GM15510 (cell line): Measurements from ENCODE around the gene MAST2.

Source experiments
- POLR2A ChIP-seq: IDR thresholded peaks from 3 replicates; pipeline ENCODE4 v1.6.1; 2011; ENCODE audit warnings: borderline replicate concordance; ENCODE audit not compliant: insufficient read length; ENCODE audit errors: extremely low read depth

MAST2 gene

DNA sequence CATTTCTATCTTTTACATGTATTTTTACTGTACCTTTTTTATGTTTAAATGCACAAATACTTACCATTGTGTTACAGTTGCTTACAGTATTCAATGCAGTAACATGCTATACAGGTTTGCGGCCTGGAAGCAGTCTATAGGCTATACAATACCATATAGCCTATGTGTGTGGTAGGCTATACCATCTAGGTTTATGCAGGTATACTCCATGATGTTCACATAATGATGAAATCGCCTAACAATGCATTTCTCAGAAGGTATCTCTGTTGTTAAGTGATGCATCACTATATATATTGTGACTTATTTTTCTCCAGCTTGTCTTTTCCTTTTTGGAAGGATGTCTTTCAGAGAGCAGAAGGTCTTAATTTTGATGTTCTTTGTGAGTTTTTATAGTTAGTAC, 103.5 kb downstream of the MAST2 start:
- TF ChIP-seq POLR2A: no peak

DNA sequence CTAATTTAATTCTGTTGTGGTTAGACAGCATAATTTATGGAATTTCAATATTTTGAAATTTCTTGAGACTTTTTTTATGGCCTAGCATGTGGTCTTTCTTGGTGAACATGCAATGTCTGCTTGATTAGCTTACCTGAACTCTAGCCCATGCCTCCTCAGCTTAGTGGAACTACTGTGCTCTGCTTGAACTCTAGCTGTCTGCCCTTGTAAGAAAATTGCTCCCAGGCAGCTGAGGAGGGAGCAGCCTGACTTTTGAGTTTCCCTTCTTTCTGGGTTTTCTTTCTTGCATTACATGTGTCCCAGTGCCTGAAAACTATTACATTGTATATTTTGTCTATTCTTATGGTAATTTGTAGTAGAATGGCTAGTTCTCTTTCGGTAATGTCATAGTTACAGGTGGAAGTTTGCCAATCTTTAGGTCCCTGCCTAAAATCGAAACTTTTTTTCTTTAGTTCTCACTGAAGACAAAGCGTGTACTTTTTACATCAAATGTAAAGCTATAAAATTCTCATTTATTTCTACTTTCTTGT, 105.3 kb downstream of the MAST2 start:
- TF ChIP-seq POLR2A: no peak

GRCh38 chr1:45911634-45912033, 108.2 kb downstream of the MAST2 start:
- TF ChIP-seq POLR2A: no peak

- TF ChIP-seq POLR2A: no peak
Observed at GRCh38 chr1:45913183-45913683, 109.8 kb downstream of the MAST2 start.

- TF ChIP-seq POLR2A: no peak
Observed at GRCh38 chr1:45913731-45914501, 110.5 kb downstream of the MAST2 start.

- no peak for TF ChIP-seq POLR2A
Observed at GRCh38 chr1:45914836-45915235, 111.4 kb downstream of the MAST2 start.

DNA sequence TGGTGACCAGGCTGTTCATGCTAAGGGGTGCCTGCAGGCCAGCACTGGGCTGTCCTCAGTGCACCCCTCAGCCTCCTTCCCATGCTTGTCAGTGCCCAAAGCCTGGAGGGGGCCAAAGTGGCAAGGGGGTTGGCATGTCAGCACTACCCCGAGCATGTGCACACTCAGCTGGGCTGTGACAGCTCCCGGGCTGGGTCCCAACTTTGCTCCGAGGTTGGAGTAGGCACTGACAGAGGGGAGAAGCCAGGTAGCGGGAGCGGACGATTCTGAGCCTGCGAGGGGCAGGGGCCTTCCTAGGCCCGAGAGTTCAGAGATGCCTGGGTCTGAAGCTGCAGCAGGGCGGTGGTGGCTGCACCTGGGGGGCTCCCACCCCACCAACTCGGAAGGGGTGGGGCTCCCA, 119.0 kb downstream of the MAST2 start:
- TF ChIP-seq POLR2A: no peak

DNA sequence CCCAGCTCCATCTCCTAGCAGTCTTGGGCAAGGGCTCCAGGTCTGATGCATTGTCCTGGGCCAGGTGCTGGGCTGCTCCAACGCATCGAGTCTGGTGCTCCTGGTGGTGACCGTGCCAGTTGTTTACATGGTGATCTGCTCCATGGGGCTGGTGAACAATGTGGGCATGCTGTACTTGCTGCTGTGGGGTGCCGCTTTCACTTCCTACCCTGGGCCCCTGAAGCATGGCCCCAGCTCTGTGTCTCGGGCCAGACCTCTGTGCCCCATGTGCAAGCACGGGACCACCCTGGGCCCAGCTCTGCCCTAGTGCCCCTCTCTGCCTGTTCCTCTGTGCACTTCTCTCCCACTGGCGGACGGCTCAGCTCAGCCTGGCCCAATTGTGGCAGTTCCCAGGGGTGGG, 119.4 kb downstream of the MAST2 start:
- TF ChIP-seq POLR2A: no peak

GRCh38 chr1:45923343-45923742, 119.9 kb downstream of the MAST2 start:
- no peak for TF ChIP-seq POLR2A

DNA sequence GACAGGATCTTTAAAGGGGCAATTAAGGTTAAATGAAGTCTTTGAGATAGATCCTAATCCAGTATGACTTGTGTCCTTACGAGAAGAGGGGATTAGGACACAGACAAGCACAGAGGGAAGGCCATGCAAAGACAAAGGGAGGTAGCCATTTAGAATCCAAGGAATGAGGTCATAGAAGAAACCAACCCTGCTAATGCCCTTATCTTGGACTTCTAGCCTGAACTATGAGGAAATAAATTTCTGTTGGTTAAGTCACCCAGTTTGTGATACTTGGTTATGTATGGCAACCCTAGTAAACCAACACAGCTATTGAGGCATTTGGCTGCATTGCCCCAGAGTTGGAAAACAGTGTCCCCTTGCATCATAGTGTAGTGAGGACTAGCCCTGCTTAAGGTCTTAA, 121.3 kb downstream of the MAST2 start:
- no peak for TF ChIP-seq POLR2A

GRCh38 chr1:45925728-45926287, 122.4 kb downstream of the MAST2 start:
- no peak for TF ChIP-seq POLR2A

DNA sequence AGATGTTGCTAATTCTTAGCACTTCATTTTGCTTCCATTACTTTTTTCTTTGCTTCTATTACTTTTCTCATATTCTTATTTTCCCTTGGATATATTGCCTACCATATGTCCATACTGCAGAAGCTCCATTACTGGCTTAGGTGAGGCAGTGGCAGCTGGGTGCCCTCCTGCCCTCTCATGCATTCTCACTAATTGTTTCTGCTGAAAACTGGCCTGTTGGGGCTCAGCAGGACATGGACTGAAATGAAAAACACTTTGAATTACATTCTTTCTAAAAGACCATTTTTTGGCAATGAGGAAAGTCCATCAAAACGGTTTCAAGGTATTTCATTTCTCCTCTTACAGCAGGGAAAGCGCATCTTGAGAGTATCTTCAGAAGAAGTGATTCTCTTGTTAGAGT, 122.9 kb downstream of the MAST2 start:
- TF ChIP-seq POLR2A: no peak

DNA sequence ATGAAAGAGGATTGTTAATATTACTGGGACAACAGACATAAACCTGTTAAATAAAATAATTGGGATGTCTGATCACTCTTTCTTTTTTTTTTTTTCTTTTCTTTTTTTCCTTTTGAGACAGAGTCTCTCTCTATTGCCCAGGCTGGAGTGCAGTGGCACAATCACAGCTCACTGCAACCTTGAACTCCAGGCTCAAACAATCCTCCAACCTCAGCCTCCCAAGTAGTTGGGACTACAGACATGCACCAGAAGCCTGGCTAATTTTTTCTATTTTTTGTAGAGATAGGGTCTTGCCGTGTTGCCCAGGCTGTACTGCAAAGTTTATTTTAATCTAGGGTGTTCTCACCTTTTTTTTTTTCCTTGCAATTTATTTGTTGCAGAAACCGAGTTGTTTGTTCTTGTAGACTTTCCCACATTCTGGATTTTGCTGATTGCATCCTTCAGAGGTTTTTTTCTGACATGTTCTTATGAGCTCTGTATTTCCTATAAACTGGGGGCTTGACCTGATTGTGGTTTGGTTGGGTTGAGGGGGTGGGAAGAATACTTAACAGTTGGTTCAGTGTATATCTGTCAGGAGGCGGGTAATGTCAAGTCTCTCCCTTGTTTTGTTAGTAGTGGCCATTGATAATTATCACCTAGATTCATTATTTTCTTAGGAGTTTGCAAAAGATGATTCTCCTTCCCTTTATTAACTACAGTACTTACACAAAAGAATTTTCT, 125.2 kb downstream of the MAST2 start:
- TF ChIP-seq POLR2A: no peak

DNA sequence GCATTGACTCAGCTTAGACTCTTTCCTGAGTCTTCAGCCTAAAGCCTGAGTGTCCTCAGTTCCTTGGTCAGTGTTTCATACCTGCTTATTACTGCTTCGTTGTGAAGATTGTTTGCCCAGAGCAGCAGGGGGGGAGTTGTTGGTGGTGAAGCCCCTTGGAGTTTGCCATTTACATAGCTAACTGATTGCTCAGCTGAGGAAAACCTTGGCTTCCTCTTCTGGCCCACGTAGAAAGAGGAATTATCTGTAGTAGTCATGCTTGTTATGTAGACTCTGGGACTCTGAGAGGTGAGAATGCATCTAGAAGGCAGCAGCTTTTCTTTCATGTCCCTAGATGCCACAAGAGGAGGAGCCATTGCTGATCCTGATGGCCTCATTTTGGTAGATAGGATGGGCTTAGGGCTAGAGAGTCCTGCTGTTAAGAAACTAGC, 125.9 kb downstream of the MAST2 start:
- no peak for TF ChIP-seq POLR2A
